Panc1 (cell line): ENCODE results near the gene FRMD4A.

Source experiments
- POLR2AphosphoS5 ChIP-seq: IDR thresholded peaks from 2 replicates; pipeline ENCODE4 v1.6.1; 2012; ENCODE audit warnings: mild to moderate bottlenecking, low read depth, low read length, moderate library complexity
- REST ChIP-seq, 2 experiments: IDR thresholded peaks; 2 replicates each; pipeline ENCODE4 v1.6.1; 2011 to 2012; ENCODE audit warnings: low read depth in 2 of 2, control low read depth in 1 of 2, low read length in 1 of 2, mild to moderate bottlenecking in 1 of 2, moderate library complexity in 1 of 2; ENCODE audit not compliant: insufficient read depth in 1 of 2
- TF ChIP-seq, protein P1 (sequence below): fragments of 450-650 bp; IDR thresholded peaks from 2 replicates; pipeline ENCODE4 v1.5.1; 2017; ENCODE audit warnings: mild to moderate bottlenecking

DNA sequence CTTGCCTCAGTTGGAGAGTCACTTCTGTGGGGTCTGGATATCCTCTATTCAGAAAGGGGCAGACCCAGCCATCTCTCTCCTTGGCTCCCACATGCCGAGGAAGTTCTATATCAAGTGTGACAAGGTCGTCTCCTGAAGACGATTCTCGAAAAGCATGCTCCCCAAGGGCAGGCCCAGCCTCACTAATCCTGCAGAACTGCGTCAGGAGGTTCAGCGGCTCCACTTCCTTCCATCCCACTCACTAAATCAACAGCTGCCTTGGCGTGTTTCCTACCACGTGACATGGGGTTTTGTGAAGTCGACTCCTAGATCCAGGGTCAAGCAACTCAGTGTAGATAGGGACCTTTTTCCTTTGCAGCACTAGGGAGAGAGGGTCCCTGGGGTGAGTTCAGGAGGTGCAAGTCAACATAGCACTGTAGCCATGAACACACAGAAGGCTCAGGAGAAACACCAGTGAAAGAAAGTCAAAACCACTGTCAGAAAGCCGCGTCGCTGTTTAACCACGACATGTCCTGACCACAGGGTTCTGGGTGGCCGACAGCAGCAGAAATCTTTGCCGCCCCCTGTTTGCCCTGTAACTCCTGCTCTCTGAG is 587.5 kb downstream of the FRMD4A start:
- TF ChIP-seq, protein P1, sequence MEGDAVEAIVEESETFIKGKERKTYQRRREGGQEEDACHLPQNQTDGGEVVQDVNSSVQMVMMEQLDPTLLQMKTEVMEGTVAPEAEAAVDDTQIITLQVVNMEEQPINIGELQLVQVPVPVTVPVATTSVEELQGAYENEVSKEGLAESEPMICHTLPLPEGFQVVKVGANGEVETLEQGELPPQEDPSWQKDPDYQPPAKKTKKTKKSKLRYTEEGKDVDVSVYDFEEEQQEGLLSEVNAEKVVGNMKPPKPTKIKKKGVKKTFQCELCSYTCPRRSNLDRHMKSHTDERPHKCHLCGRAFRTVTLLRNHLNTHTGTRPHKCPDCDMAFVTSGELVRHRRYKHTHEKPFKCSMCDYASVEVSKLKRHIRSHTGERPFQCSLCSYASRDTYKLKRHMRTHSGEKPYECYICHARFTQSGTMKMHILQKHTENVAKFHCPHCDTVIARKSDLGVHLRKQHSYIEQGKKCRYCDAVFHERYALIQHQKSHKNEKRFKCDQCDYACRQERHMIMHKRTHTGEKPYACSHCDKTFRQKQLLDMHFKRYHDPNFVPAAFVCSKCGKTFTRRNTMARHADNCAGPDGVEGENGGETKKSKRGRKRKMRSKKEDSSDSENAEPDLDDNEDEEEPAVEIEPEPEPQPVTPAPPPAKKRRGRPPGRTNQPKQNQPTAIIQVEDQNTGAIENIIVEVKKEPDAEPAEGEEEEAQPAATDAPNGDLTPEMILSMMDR: no peak
- TF ChIP-seq REST (IDR thresholded peaks at IDR 0.05; ENCODE audit: insufficient read depth in 1 of 2, low read depth in 2 of 2, low read length in 1 of 2): no peak
- TF ChIP-seq POLR2AphosphoS5: no peak
